MM.1S (cell line): Measurements from ENCODE around the gene MYLK.
"Not testable (repeated sequence)": the region's sequence is repeated elsewhere in the genome, so short reads cannot be mapped to it uniquely, and the experiment has no call there.

Experiments
- DNase-seq: peaks from one replicate; pipeline ENCODE4 v3.0.0-alpha.2; 2015
- H2AFZ ChIP-seq: fragments of 300-600 bp; sonication (generic); 2 replicates; pipeline ENCODE4 v1.6.0; 2016; ENCODE audit warnings: antibody characterized with exemption, low read length
- H3F3A ChIP-seq: fragments of 300-600 bp; sonication (generic); 2 replicates; pipeline ENCODE4 v1.6.1; 2016; ENCODE audit warnings: mild to moderate bottlenecking, antibody characterized with exemption, low read length, moderate library complexity, mixed read lengths; ENCODE audit not compliant: insufficient read depth
- H3K27ac ChIP-seq: fragments of 300-600 bp; sonication (generic); 2 replicates; pipeline ENCODE4 v1.5.1; 2016; ENCODE audit warnings: mild to moderate bottlenecking, low read length
- H3K27me3 ChIP-seq: fragments of 300-600 bp; sonication (generic); replicated peaks from 2 replicates; pipeline ENCODE4 v1.6.0; 2016; ENCODE audit warnings: low read length; ENCODE audit not compliant: insufficient read depth
- H3K36me3 ChIP-seq: fragments of 300-600 bp; sonication (generic); replicated peaks from 2 replicates; pipeline ENCODE4 v1.6.1; 2016; ENCODE audit warnings: mild to moderate bottlenecking, low read length, mixed read lengths; ENCODE audit not compliant: insufficient read depth
- H3K4me1 ChIP-seq: fragments of 300-600 bp; sonication (generic); 2 replicates; pipeline ENCODE4 v1.6.1; 2016; ENCODE audit warnings: low read length, mixed read lengths
- H3K4me2 ChIP-seq: fragments of 300-600 bp; sonication (generic); 2 replicates; pipeline ENCODE4 v1.6.0; 2016; ENCODE audit warnings: low read depth, low read length
- H3K4me3 ChIP-seq: fragments of 300-600 bp; sonication (generic); 2 replicates; pipeline ENCODE4 v1.5.1; 2016; ENCODE audit warnings: low read length, mixed read lengths
- H3K79me2 ChIP-seq: fragments of 300-600 bp; sonication (generic); 2 replicates; pipeline ENCODE4 v1.6.1; 2016; ENCODE audit warnings: mixed run types, low read length, mixed read lengths
- H3K9ac ChIP-seq: fragments of 300-600 bp; sonication (generic); 2 replicates; pipeline ENCODE4 v1.6.1; 2016; ENCODE audit warnings: low read length, mixed read lengths
- H3K9me2 ChIP-seq: fragments of 300-600 bp; sonication (generic); replicated peaks from 2 replicates; pipeline ENCODE4 v1.6.1; 2016; ENCODE audit warnings: mild to moderate bottlenecking, low read length, mixed read lengths; ENCODE audit not compliant: insufficient read depth
- H3K9me3 ChIP-seq: fragments of 300-600 bp; sonication (generic); replicated peaks from 2 replicates; pipeline ENCODE4 v1.6.1; 2016; ENCODE audit warnings: mild to moderate bottlenecking, low read length, mixed read lengths; ENCODE audit not compliant: insufficient read depth
- H4K20me1 ChIP-seq: fragments of 300-600 bp; sonication (generic); 2 replicates; pipeline ENCODE4 v1.6.1; 2016; ENCODE audit warnings: mild to moderate bottlenecking, low read length, moderate library complexity, mixed read lengths; ENCODE audit not compliant: insufficient read depth
- EZH2 ChIP-seq: fragments of 300-600 bp; sonication (generic); optimal IDR thresholded peaks from 2 replicates; pipeline ENCODE3; 2017; ENCODE audit warnings: low read depth, mild to moderate bottlenecking, antibody characterized with exemption, low read length, mixed read lengths
- EZH2phosphoT487 ChIP-seq: fragments of 300-600 bp; sonication (generic); IDR thresholded peaks from 2 replicates; pipeline ENCODE4 v1.6.1; 2018; ENCODE audit warnings: antibody characterized with exemption, low read length
- TF ChIP-seq, protein P1 (sequence below): fragments of 300-600 bp; sonication (generic); IDR thresholded peaks from 2 replicates; pipeline ENCODE4 v1.5.1; 2016; ENCODE audit warnings: antibody characterized with exemption, low read length, mixed read lengths

MYLK gene

DNA sequence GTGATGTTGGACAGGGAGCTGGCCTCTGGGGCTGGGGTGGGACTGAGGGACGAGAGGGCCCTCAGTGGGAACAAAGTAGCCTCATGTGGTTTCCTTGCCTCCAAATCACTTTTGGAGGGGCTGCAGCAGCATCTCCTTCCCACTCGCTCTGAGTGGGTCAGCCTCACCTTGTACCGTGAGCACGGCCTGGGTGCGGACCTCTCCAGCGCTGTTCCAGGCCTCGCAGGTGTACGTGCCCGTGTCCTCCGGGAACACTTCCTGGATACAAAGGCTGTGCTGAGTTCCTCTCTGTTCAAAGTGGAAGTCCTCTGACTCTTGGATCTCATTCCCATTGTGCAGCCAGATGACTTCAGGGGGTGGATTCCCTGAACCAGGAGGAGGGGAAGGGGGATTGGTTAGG is 175.6 kb downstream of the MYLK start:
- Histone ChIP-seq H3F3A (no peaks in the 10 kb centered on the region), H3K9me2 (no peaks in the 10 kb centered on the region), H3K36me3 (no peaks in the 10 kb centered on the region), H3K9ac (no peak overlapping the region), H3K4me1 (no peaks in the 10 kb centered on the region), H3K4me2 (no peak overlapping the region), H4K20me1 (no peaks in the 10 kb centered on the region), H3K79me2 (no peaks in the 10 kb centered on the region), H3K27ac (no peak overlapping the region), H2AFZ (no peak overlapping the region), H3K4me3 (no peak overlapping the region), H3K27me3 (no peaks in the 10 kb centered on the region), H3K9me3 (no peaks in the 10 kb centered on the region)
- no peak for TF ChIP-seq EZH2
- no peak for TF ChIP-seq EZH2phosphoT487
- TF ChIP-seq, protein P1, sequence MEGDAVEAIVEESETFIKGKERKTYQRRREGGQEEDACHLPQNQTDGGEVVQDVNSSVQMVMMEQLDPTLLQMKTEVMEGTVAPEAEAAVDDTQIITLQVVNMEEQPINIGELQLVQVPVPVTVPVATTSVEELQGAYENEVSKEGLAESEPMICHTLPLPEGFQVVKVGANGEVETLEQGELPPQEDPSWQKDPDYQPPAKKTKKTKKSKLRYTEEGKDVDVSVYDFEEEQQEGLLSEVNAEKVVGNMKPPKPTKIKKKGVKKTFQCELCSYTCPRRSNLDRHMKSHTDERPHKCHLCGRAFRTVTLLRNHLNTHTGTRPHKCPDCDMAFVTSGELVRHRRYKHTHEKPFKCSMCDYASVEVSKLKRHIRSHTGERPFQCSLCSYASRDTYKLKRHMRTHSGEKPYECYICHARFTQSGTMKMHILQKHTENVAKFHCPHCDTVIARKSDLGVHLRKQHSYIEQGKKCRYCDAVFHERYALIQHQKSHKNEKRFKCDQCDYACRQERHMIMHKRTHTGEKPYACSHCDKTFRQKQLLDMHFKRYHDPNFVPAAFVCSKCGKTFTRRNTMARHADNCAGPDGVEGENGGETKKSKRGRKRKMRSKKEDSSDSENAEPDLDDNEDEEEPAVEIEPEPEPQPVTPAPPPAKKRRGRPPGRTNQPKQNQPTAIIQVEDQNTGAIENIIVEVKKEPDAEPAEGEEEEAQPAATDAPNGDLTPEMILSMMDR = no peak
- DNase-seq = no peak

DNA sequence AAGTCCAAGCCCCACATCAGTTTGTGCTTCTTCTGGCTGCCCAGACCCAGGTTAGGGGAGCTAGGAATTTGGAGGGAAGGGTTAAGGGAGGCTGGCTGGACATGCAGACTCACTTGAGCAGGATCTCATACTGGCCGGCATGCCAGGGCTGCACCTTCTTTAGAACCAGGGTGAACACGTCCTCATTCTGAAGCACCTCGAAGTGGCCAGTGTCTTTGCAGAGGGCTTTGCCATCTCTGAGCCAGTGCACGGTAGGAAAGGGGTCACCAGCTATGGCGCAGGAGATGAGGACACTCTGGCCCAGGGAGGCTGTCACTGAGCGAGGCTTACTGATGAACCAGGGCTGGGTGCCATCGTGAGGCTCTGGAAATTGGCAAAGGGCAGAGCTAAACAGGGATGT is 176.5 kb downstream of the MYLK start:
- H2AFZ ChIP-seq, H3K4me1 ChIP-seq, H3K4me2 ChIP-seq, H3K27ac ChIP-seq, H3K27me3 ChIP-seq, H3K79me2 ChIP-seq, H3K36me3 ChIP-seq, H4K20me1 ChIP-seq, H3F3A ChIP-seq, H3K4me3 ChIP-seq, DNase-seq, H3K9me2 ChIP-seq, H3K9ac ChIP-seq, H3K9me3 ChIP-seq: not testable (repeated sequence)

DNA sequence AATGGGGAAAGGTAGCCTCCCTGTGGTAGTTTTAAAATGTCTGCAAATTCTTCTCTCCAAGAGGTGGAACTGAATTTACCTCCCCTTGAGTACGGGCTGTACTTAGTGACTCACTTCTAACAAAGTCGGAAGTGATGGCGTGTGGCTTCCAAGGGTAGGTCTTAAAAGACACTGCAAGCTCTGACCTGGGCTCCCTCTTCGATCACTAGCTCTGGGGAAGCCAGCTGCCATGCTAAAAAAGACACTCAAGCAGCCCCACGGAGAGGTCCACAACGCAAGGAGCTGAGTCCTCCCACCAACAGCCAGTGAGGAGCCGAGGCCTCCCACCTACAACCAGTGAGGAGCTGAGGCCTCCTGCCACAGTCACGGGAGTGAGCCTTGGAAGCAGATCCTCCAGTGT is 177.3 kb downstream of the MYLK start:
- Histone ChIP-seq H3K9me3 (no peaks in the 10 kb centered on the region), H3K4me1 (no peaks in the 10 kb centered on the region), H3K9ac (no peak overlapping the region), H3K36me3 (no peaks in the 10 kb centered on the region), H4K20me1 (no peaks in the 10 kb centered on the region), H3K9me2 (no peaks in the 10 kb centered on the region), H3K79me2 (no peaks in the 10 kb centered on the region), H3K27me3 (no peaks in the 10 kb centered on the region), H3K4me3 (no peak overlapping the region), H3K4me2 (no peak overlapping the region), H2AFZ (no peak overlapping the region), H3F3A (no peaks in the 10 kb centered on the region), H3K27ac (no peak overlapping the region)
- TF ChIP-seq, protein P1 = no peak
- no peak for TF ChIP-seq EZH2
- DNase-seq = no peak

DNA sequence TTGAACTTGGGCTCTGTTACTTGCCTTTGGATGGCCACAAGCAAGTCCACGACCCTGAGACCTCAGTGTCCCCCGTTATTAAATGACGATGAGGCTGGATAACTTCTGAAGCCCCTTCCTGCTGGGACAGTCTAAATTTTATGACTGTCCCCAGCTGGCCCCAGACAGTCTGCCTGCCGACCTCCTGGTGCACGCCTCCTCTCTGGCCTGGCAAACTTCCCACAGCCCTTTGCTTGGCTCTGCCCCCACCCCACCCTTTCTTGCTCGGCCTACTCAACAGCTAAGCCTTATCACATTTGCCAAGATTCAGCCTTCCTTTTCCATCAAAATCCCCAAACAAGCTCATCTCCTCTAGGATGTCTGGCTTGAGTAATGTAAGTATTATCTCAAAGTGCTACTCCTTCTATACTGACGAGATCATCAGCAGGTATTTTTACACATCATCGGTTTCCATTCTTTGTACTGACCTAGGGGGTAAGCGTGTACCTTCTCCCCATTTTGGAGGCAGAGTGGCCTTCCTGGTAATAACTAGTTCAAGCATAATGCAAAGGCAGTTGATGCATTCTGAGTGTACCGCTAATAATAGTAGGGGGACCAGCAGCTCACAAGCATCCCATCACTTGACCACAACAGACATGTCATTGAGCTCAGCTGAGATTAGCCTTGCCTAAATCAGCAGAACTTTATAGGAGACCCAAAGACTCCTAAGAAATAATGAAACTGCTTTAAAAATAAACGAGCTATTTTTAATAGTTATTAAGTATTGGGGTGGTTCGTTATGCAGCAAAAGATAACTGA is 178.4 kb downstream of the MYLK start:
- Histone ChIP-seq H3K27me3 (no peaks in the 10 kb centered on the region), H3K9me2 (no peaks in the 10 kb centered on the region), H3K79me2 (no peaks in the 10 kb centered on the region), H3K9me3 (no peaks in the 10 kb centered on the region), H3F3A (no peaks in the 10 kb centered on the region), H3K4me1 (no peaks in the 10 kb centered on the region), H4K20me1 (no peaks in the 10 kb centered on the region), H3K4me3 (no peak overlapping the region), H3K27ac (no peak overlapping the region), H3K4me2 (no peak overlapping the region), H2AFZ (no peak overlapping the region), H3K9ac (no peak overlapping the region), H3K36me3 (no peaks in the 10 kb centered on the region)
- TF ChIP-seq, protein P1 = no peak
- no peak for TF ChIP-seq EZH2
- TF ChIP-seq EZH2phosphoT487 = no peak
- no peak for DNase-seq

DNA sequence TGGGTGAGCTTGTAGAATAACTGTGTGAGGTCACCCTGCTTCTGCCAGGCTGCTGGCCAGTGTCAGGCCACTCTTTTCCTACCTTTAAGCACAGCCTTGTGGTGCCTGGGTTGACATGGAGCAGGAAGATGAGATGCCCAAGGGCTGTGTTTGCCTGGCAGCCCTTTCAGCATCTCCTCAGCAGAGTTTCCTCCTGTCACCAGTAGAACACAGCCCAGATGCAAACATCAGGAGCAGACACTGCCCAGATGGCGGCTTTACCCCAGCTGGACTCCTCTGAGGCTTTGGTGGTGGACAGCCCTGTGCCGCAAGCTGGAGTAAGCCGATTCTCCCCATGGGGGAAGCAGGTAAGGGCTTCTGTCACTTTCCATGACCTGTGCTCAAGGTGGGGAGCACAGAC is 180.5 kb downstream of the MYLK start:
- H3K4me2 ChIP-seq, H3K27ac ChIP-seq, H3K9me2 ChIP-seq, DNase-seq, H3F3A ChIP-seq, H2AFZ ChIP-seq, H3K4me3 ChIP-seq, H3K9ac ChIP-seq, H3K9me3 ChIP-seq, H3K79me2 ChIP-seq, H3K36me3 ChIP-seq, H4K20me1 ChIP-seq, H3K4me1 ChIP-seq, H3K27me3 ChIP-seq: not testable (repeated sequence)
